Smooth muscle cell (in vitro differentiated cells): ENCODE data around the gene DLST. TPM values are rescaled to one million over a fixed set of nuclear protein-coding genes. Genes with fewer than 3 reads are reported as not detected.

Experiments
- DNase-seq: peaks from one replicate; lab custom pipeline; 2025; ENCODE audit not compliant: unreplicated experiment; lab: John Stamatoyannopoulos, UW
- H2AFZ ChIP-seq: fragments of 200-600 bp; sonication (generic); 2 replicates; pipeline ENCODE4 v1.6.0; 2016; ENCODE audit warnings: antibody characterized with exemption, low read depth, mild to moderate bottlenecking
- H3F3A ChIP-seq: fragments of 200-600 bp; sonication (generic); 2 replicates; pipeline ENCODE4 v1.6.0; 2017; ENCODE audit warnings: antibody characterized with exemption, low read depth
- H3K27ac ChIP-seq: fragments of 200-600 bp; sonication (generic); 2 replicates; pipeline ENCODE4 v1.5.1; 2016; ENCODE audit warnings: low read depth, mild to moderate bottlenecking
- H3K27me3 ChIP-seq: fragments of 200-600 bp; sonication (generic); 2 replicates; pipeline ENCODE4 v1.6.1; 2016; ENCODE audit warnings: low read depth, mild to moderate bottlenecking
- H3K36me3 ChIP-seq: fragments of 200-600 bp; sonication (generic); 2 replicates; pipeline ENCODE4 v1.5.1; 2016; ENCODE audit warnings: low read depth
- H3K4me1 ChIP-seq: fragments of 200-600 bp; sonication (generic); 2 replicates; pipeline ENCODE4 v1.5.1; 2016; ENCODE audit warnings: low read depth
- H3K4me2 ChIP-seq: fragments of 200-600 bp; sonication (generic); 2 replicates; pipeline ENCODE4 v1.6.0; 2016; ENCODE audit warnings: mild to moderate bottlenecking
- H3K4me3 ChIP-seq: fragments of 200-600 bp; sonication (generic); 2 replicates; pipeline ENCODE4 v1.5.1; 2016; ENCODE audit warnings: mild to moderate bottlenecking
- H3K79me2 ChIP-seq: fragments of 200-600 bp; sonication (generic); 2 replicates; pipeline ENCODE4 v1.6.0; 2016; ENCODE audit warnings: low read depth, mild to moderate bottlenecking
- H3K9ac ChIP-seq: fragments of 200-600 bp; sonication (generic); 2 replicates; pipeline ENCODE4 v1.6.0; 2016; ENCODE audit warnings: low read depth
- H3K9me3 ChIP-seq: fragments of 200-600 bp; sonication (generic); replicated peaks from 2 replicates; pipeline ENCODE4 v1.5.1; 2016; ENCODE audit warnings: low read depth
- H4K20me1 ChIP-seq: fragments of 200-600 bp; sonication (generic); 2 replicates; pipeline ENCODE4 v1.6.0; 2016; ENCODE audit warnings: low read depth
- WGBS: methylation state at CpG from one replicate; pipeline ENCODE4 v1.1.7; 2016; ENCODE audit warnings: low lambda C conversion rate; 5-methylcytosine and 5-hydroxymethylcytosine counted together
- polyA plus RNA-seq: library from polyadenylated mRNA; unstranded; fragments of >200 nt; fragmentation: Nextera tagmentation; extraction: Ambion mirVana; gene quantifications from 2 replicates; pipeline ENCODE4 v1.2.1, GENCODE V29; 2016
- total RNA-seq: library from RNA; depleted of rRNA; stranded (reverse); fragments of >200 nt; gene quantifications from 2 replicates; pipeline ENCODE4 v1.2.3, GENCODE V29; 2014
- TF ChIP-seq, protein P1 (sequence below): fragments of 200-600 bp; sonication (generic); IDR thresholded peaks from 2 replicates; pipeline ENCODE4 v1.5.1; 2017; ENCODE audit warnings: borderline replicate concordance, mild to moderate bottlenecking, antibody characterized with exemption; ENCODE audit not compliant: insufficient read depth, poor library complexity, severe bottlenecking

The DLST gene
- total and polyA plus RNA-seq, 2 experiments from 2014 or later, result 4.9 to 46.9 TPM

DNA sequence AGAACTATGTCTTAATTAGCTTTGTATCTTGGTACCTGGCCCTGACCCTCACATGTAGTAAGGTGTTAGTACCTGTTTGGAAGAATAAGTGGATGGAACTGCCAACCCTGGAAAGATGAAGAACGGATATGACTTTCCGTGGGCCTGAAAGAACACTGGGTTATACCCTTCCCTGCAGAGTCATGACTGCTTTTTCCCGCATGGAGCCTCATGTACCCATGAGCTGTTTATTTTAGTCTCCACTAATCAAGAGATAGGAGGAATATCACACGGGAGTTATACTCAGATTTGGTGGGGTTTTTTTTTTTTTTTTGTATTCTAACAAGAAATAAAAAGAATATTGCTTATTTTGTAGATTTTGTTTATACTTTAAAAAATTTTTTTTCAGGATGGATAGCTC, 15.9 kb downstream of the DLST start:
- Histone ChIP-seq H3K4me2 (no peak overlapping the region), H3K79me2 (no peaks in the 10 kb centered on the region), H3K36me3 (peaks cover 41% of the 10 kb centered on the region), H3K9me3 (no peaks in the 10 kb centered on the region), H3K4me3 (no peak overlapping the region), H4K20me1 (peaks cover 61% of the 10 kb centered on the region), H3K4me1 (no peaks in the 10 kb centered on the region), H3K27me3 (no peaks in the 10 kb centered on the region), H2AFZ (no peak overlapping the region), H3K27ac (no peak overlapping the region), H3F3A (no peaks in the 10 kb centered on the region), H3K9ac (no peak overlapping the region)
- DNase-seq, result no peak
- WGBS, result 91% methylated on average over 4 of the region's 4 CpGs
- TF ChIP-seq, protein P1, sequence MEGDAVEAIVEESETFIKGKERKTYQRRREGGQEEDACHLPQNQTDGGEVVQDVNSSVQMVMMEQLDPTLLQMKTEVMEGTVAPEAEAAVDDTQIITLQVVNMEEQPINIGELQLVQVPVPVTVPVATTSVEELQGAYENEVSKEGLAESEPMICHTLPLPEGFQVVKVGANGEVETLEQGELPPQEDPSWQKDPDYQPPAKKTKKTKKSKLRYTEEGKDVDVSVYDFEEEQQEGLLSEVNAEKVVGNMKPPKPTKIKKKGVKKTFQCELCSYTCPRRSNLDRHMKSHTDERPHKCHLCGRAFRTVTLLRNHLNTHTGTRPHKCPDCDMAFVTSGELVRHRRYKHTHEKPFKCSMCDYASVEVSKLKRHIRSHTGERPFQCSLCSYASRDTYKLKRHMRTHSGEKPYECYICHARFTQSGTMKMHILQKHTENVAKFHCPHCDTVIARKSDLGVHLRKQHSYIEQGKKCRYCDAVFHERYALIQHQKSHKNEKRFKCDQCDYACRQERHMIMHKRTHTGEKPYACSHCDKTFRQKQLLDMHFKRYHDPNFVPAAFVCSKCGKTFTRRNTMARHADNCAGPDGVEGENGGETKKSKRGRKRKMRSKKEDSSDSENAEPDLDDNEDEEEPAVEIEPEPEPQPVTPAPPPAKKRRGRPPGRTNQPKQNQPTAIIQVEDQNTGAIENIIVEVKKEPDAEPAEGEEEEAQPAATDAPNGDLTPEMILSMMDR, result no peak

DNA sequence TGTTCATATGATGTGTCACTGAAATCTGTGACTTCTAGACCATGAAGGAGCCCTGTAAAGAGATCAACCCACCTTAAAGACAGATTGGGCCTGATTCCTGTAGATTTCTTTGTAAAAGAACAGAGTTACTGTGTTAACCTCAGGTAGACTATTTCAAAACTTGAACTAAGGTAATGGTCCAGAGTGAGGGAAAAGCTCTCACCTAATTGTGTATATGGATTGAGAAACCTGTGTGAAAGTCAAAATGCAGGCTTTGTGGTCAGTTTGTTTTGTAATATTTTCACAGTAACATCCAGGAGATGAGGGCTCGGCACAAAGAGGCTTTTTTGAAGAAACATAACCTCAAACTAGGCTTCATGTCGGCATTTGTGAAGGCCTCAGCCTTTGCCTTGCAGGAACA, 16.4 kb downstream of the DLST start:
- Histone ChIP-seq H3K27me3 (no peaks in the 10 kb centered on the region), H3K79me2 (no peaks in the 10 kb centered on the region), H3F3A (no peaks in the 10 kb centered on the region), H2AFZ (no peak overlapping the region), H3K4me3 (no peak overlapping the region), H3K36me3 (peaks cover 41% of the 10 kb centered on the region), H3K9me3 (no peaks in the 10 kb centered on the region), H3K4me1 (no peaks in the 10 kb centered on the region), H3K9ac (no peak overlapping the region), H3K27ac (no peak overlapping the region), H4K20me1 (peaks cover 57% of the 10 kb centered on the region), H3K4me2 (no peak overlapping the region)
- WGBS, result 95% methylated on average over 2 of the region's 2 CpGs
- no peak for DNase-seq
- TF ChIP-seq, protein P1, result no peak

DNA sequence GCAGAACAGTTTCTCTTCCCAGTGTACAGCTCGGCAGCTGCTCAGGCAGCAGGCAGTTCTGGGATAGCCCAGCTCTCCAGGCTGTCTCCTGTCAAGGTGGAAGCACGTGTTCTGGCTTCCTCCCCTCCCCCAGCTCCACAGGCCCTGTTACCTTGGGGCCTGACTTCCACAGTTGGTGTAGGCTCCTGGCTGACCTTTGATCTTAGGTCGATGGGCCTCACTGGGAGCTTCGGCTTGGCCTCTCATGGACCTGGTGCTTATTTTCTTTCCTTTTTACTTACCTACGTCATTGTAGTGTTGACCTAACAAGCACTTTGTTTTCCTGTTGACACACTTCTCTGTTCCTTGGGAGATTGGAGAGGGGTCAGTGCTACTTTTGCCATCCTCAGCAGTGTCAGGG, 17.0 kb downstream of the DLST start:
- H3K4me2 ChIP-seq, result no peak overlapping the region
- peaks cover under 1% of the 10 kb centered on the region for H3F3A ChIP-seq
- no peak overlapping the region for H3K9ac ChIP-seq
- TF ChIP-seq, protein P1, result no peak
- no peaks in the 10 kb centered on the region for H3K79me2 ChIP-seq
- DNase-seq, result no peak
- H4K20me1 ChIP-seq, result peaks cover 51% of the 10 kb centered on the region
- no peaks in the 10 kb centered on the region for H3K27me3 ChIP-seq
- H2AFZ ChIP-seq, result no peak overlapping the region
- 96% methylated on average over 5 of the region's 5 CpGs for WGBS
- no peak overlapping the region for H3K27ac ChIP-seq
- H3K4me1 ChIP-seq, result no peaks in the 10 kb centered on the region
- no peak overlapping the region for H3K4me3 ChIP-seq
- peaks cover 38% of the 10 kb centered on the region for H3K36me3 ChIP-seq
- no peaks in the 10 kb centered on the region for H3K9me3 ChIP-seq

DNA sequence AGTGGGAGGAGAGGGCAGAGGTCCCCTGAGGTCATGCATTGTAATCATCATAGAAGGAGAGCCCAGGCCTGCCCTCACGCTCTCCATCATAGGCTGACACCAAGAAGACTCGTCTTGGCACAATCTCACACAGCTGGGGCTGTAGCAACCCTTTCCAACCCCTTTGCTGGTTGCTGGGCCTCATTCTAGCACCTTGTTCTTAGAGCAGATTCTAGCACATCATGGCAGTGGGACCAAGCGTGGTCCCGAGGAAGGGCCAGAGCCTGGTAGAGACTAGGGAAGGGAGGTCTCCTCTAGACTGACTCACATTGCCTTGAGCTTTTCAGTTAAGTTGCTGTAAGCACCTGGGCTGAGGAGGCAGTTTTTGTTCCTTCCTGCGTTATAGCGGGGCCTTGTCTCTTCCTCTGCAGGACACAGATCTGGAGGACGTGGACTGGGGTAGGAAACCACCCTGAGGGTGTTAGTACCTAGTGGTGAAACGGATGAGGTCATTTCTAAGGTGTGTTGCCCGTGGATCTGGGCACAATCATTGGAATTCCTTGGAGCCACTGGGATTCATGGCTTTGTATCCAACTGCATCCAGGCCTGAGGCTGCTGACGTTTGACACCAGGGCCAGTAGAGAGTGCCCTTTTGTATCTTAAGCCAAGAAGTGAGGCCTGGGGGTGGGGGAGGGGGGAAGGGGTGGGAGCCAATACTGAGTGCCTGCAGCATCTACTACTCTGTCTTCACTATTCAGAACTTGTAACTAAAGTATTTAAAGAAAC, 21.4 kb downstream of the DLST start:
- peaks cover 24% of the 10 kb centered on the region for H3K36me3 ChIP-seq
- no peak for DNase-seq
- no peaks in the 10 kb centered on the region for H3K27me3 ChIP-seq
- no peak overlapping the region for H3K4me3 ChIP-seq
- H2AFZ ChIP-seq, result no peak overlapping the region
- H3F3A ChIP-seq, result peaks cover 9% of the 10 kb centered on the region
- no peaks in the 10 kb centered on the region for H3K4me1 ChIP-seq
- no peak overlapping the region for H3K4me2 ChIP-seq
- H3K9me3 ChIP-seq, result no peaks in the 10 kb centered on the region
- H4K20me1 ChIP-seq, result peaks cover 23% of the 10 kb centered on the region
- 84% methylated on average over 10 of the region's 10 CpGs for WGBS
- no peak overlapping the region for H3K9ac ChIP-seq
- TF ChIP-seq, protein P1, result no peak
- no peak overlapping the region for H3K27ac ChIP-seq
- H3K79me2 ChIP-seq, result no peaks in the 10 kb centered on the region
